HS-5 (cell line): ENCODE results near the gene ATG13.
"Not testable (repeated sequence)": the region's sequence is repeated elsewhere in the genome, so short reads cannot be mapped to it uniquely, and the experiment has no call there.

Experiments used
- DNase-seq: peaks from one replicate; pipeline ENCODE4 v3.0.0-alpha.2; 2012; ENCODE audit warnings: low read depth

The ATG13 gene

GRCh38 chr11:46617134-46617971 is at the start of gene ATG13, which contains the start of gene HARBI1:
ATG13 (plus strand) TSS chr11:46617553; CDS start chr11:46644292, 26,739 bp downstream.
HARBI1 (minus strand) TSS chr11:46617227; CDS start chr11:46616237, 990 bp downstream.
- DNase-seq: peak; percentile 89

- DNase-seq: no peak
Measured at GRCh38 chr11:46570790-46571398, 46.5 kb upstream of the ATG13 start.

- no peak for DNase-seq
Measured at GRCh38 chr11:46574656-46575055, 42.7 kb upstream of the ATG13 start.

GRCh38 chr11:46577058-46577457 is 40.3 kb upstream of the ATG13 start:
- no peak for DNase-seq

GRCh38 chr11:46582588-46582987 is 34.8 kb upstream of the ATG13 start:
- no peak for DNase-seq

GRCh38 chr11:46583513-46583912 is 33.8 kb upstream of the ATG13 start:
- DNase-seq: not testable (repeated sequence)

GRCh38 chr11:46588131-46588530 is 29.2 kb upstream of the ATG13 start:
- DNase-seq: no peak

GRCh38 chr11:46588915-46589314 is 28.4 kb upstream of the ATG13 start:
- DNase-seq: no peak

GRCh38 chr11:46590740-46591605 is 26.4 kb upstream of the ATG13 start:
- no peak for DNase-seq

- peak; percentile 77 for DNase-seq
Measured at GRCh38 chr11:46593550-46594373, 23.6 kb upstream of the ATG13 start, which contains the start of gene AMBRA1. AMBRA1 (minus strand) TSS chr11:46594023; CDS start chr11:46548380, 45,643 bp downstream.

GRCh38 chr11:46594374-46594700 is 23.0 kb upstream of the ATG13 start:
- no peak for DNase-seq

GRCh38 chr11:46594785-46595184 is 22.6 kb upstream of the ATG13 start:
- DNase-seq: no peak

- DNase-seq: no peak
Measured at GRCh38 chr11:46597155-46597554, 20.2 kb upstream of the ATG13 start.

GRCh38 chr11:46597609-46598219 is 19.6 kb upstream of the ATG13 start:
- no peak for DNase-seq

GRCh38 chr11:46599340-46600193 is 17.8 kb upstream of the ATG13 start:
- DNase-seq: no peak

- no peak for DNase-seq
Measured at GRCh38 chr11:46600194-46600960, 17.0 kb upstream of the ATG13 start.

- no peak for DNase-seq
Measured at GRCh38 chr11:46601129-46601528, 16.2 kb upstream of the ATG13 start.

- DNase-seq: no peak
Measured at GRCh38 chr11:46603704-46604308, 13.5 kb upstream of the ATG13 start.

GRCh38 chr11:46604796-46605195 is 12.6 kb upstream of the ATG13 start:
- DNase-seq: no peak
